Dedifferentiated amniotic fluid mesenchymal stem cell (primary cell): ENCODE results near the gene RABGAP1L.
"Not testable (repeated sequence)": the region's sequence is repeated elsewhere in the genome, so short reads cannot be mapped to it uniquely, and the experiment has no call there.

Experiments used
- DNase-seq: peaks from one replicate; pipeline ENCODE4 v3.0.0-alpha.2; 2016; ENCODE audit errors: extremely low spot score

The RABGAP1L gene

DNA sequence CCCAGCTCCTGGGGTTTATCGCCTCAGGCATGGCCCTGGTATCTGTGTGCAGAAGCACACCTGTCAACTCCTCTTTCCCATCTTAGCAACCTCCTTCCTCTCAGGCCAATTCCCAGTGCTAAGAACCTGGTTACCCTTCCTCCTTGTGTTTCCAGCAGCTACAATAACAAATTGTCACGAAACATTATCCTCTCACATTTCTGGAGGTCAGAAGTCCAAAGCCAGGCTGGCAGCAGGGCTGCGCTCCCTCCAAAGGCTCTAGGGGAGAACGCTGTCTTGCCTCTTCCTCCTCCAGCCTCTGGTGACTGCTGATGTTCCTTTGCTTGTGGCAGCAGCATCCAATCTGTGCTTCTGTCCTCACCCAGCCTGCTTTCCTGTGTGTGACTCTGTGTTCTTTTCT lies 874.6 kb downstream of the RABGAP1L start:
- no peak for DNase-seq

DNA sequence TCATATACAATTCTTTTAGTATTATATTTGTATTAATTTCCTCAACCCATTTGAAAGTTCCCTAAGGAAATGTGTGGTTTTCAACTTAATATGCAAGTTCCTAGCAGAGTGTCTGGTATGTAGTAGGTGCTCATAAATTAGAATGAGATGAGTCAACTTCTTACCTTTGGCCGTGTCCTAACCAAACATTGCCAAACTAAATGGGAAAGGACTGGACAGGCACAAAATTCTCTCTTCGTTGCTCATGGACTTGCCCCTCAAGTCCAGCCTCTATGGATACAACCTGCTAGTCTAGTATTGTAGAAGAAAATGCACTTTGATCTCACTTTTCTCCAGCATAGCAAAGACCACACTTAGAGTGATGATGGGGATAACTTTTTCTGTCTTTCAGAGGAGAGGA lies 875.5 kb downstream of the RABGAP1L start:
- DNase-seq, result no peak

DNA sequence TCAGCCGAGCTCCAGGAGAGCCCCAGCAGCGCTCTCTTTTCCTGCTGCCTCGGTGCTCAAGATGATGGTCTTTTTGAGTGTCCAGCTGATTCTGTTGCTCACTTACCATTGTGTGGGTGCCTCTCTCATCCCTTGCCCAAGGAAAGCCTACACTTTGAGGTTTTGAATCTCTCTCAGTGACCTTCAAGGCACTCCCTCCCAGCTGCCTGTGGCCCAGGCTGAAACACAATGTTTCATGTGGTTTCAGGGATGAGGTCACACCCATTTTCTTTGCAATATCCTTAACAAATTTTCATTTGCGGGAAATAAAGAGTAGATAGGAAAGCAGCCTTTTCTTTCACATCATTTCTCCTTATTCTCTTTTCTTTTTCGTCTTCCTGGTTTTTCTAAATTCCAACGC lies 876.5 kb downstream of the RABGAP1L start:
- no peak for DNase-seq

DNA sequence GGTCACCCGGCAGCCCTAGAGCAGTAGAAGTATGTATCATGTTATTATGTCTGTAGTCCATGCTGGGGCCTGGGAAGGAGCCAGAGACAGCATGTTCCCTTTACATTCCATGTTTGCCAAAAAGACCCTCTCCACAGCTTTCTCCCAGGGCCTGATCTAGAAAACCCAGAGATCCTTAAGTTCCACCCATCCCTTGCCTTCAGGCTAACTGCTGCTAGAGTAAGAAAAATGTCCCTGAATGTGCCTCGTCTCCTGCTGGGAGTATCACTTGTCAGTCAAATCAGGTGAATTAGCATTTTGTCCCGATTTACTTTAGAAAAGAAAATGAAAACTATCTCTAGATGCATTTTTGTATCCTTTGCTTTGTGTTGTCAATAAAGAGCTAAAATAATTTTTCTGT lies 877.2 kb downstream of the RABGAP1L start:
- DNase-seq, result no peak

DNA sequence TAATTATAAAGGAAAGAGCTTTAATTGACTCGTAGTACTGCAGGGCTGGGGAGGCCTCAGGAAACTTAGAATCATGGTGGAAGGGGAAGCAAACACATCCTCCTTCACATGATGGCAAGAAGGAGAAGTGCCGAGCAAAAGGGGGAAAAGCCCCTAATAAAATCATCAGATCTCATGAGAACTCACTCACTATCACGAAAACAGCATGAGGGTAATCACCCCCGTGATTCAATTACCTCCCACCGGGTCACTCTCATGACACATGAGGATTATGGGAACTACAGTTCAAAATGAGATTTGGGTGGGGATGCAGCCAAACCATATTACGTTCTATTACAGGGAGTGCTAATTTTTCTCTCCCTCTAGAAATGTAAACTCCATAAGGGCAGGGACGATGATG lies 878.1 kb downstream of the RABGAP1L start:
- no peak for DNase-seq

DNA sequence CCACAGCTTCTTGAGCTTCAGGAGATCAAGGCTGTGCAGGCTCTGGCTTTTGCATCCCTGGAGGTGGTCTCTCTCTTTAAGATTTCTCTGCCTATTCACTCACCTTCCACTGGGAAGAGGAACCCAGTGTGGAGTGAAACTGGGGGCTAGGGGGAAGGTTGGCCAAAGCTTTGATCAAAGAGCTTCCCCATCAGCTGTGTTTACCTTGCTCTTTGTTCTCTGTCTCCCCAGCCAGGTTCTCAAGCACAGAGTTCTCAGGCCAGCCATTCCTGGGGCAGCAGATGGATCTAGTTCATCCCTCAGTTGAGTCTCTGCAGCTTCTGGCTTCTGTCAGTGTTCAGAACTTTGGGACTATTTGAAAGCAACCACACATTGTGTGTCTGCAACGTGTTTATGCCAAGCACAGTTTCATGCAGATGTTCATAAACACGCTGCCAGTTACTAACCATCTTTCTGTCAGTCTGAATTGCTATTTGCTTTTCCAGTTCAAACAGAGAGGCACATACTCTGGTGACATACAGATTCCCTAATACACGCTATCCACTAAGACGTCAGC lies 881.1 kb downstream of the RABGAP1L start:
- DNase-seq, result no peak

DNA sequence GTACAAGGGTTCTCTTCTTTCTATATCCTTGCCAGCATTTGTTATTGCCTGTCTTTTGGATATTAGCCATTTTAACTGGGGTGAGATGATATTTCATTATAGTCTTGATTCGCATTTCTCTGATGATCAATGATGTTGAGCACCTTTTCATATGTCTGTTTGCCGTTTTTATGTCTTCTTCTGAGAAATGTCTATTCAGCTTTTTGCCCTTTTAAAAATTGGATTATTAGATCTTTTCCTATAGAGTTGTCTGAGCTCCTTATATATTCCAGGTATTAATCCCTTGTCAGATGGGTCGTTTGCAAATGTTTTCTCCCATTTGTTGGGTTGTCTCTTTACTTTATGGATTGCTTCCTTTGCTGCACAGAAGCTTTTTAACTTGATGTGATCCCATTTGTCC lies 883.3 kb downstream of the RABGAP1L start:
- no peak for DNase-seq

DNA sequence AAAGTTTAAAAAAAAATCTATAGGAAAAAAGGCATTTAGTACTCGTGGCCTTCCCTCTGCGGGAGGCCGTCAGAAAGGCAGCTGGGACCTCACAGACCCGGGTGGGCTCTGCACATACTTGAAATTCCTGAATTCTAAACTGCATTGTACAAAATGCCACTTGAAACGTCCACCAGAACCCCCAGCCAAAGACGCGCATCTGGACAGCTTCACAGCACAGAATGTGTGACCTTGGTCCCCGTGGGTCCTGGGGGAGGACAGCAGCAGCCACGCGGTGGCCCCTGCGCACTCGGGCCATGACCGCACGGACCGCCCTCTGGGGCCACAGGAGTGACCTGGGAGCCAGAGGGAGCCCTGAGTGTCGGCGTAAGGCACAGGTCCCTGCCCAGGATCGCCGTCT lies 884.5 kb downstream of the RABGAP1L start:
- no peak for DNase-seq

DNA sequence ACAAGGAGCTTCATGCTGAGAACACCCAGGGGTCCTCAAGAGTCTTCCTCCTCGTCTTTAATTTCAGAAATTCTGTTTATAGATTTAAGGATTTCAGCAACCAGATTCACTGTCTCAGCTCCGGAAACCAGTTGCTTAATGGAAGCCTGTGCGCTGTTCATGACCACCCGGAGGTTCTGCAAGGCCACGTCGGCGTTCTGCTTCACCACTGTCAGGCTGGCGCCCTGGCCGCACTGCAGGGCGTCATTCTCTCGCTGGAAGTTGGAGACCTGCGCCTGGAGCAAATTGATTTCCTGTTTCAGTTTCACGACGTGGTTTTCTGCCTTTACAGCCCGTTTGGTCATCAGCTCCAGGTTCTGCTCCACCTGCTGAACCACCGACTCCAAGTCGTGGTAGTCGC lies 885.3 kb downstream of the RABGAP1L start:
- not testable (repeated sequence) for DNase-seq
